RPMI8226 (cell line): ENCODE measurements around the gene MAP3K5.
"Not testable (repeated sequence)": the region's sequence is repeated elsewhere in the genome, so short reads cannot be mapped to it uniquely, and the experiment has no call there.

Source experiments
- DNase-seq: peaks from one replicate; pipeline ENCODE4 v3.0.0-alpha.2; 2015

MAP3K5 gene

DNA sequence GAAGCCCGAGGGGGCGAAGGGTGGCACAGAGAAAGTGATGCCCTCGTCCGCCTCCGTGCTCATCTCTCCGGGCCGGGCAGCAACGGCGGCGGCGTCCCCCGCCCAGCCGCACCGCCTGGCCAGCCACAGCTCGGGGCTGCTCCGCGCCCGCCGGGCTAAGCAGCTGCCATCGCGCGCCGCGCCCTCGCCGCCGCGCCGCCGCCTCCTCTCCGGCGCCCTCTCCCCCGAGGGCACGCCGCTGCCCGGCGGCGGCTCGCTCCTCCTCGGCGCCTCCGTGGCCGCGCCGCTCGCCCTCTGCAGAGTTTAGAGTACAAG is 225 bp downstream of the MAP3K5 start:
- no peak for DNase-seq

GRCh38 chr6:136791296-136792094 is 782 bp downstream of the MAP3K5 start:
- DNase-seq = peak; percentile 79

DNA sequence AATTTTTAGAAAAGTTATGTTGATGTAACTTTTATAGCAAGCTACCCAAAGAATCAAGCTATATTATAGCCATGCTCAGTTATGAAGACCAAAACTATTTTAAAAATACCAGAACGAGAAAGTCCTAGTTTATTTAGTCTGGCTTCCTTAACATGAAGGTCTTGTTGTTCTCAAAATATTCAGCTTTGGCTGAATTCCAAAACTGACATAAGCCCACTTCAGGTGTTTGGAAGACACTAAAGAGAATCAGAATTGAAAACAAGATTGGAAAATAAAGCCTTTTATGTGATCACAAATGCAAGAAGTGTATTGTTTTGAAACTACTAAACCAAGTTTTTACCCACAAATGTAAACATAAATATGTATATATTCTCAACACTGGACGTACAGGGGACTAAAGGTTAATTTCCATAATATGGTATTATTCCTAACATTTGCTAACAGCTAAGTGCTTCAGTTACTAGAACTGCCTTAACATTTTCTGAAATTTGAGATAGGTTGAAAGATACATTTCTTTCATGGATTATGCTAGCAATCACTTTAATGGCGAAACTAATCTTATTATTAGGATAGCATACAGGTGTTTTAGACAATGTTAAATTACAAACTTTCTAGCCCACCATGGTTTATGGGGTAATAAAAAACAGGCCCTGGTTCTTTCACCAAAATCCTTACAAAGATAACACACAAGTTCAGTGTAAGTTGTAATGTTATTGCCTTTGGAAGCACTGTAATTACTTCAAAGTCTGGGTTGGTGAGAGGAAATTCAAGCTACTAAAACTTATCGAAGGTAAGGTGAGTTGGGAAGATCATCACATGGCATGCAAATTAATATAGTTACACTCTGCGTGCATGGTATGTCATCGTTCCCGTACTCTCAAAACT is 1.6 kb downstream of the MAP3K5 start:
- DNase-seq = peak; percentile 25

GRCh38 chr6:136789440-136789839 is 2.8 kb downstream of the MAP3K5 start:
- not testable (repeated sequence) for DNase-seq

GRCh38 chr6:136788069-136788902 is 4.0 kb downstream of the MAP3K5 start:
- no peak for DNase-seq

GRCh38 chr6:136787726-136788068 is 4.6 kb downstream of the MAP3K5 start:
- no peak for DNase-seq

DNA sequence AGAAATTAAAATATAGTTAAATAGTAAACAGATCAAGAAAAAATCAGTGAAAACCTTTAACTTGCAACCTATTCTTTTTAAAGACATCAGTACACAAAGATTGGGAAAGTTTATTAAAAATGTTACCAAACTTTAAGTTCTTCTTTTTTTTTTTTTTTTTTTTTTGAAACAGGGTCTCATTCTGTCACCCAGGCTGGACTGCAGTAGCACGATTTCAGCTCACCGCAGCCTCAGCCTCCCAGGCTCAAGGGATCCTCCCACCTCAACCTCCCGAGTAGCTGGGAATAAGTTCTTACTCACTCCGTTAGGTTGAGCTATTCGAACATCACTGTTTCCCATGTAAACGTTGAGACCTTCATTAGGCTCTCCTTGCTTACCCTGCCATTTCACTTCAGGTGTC is 5.6 kb downstream of the MAP3K5 start:
- no peak for DNase-seq

- peak; percentile 62 for DNase-seq
Measured at GRCh38 chr6:136784910-136785746, 7.1 kb downstream of the MAP3K5 start.

- no peak for DNase-seq
Measured at GRCh38 chr6:136784271-136784664, 8.0 kb downstream of the MAP3K5 start.

DNA sequence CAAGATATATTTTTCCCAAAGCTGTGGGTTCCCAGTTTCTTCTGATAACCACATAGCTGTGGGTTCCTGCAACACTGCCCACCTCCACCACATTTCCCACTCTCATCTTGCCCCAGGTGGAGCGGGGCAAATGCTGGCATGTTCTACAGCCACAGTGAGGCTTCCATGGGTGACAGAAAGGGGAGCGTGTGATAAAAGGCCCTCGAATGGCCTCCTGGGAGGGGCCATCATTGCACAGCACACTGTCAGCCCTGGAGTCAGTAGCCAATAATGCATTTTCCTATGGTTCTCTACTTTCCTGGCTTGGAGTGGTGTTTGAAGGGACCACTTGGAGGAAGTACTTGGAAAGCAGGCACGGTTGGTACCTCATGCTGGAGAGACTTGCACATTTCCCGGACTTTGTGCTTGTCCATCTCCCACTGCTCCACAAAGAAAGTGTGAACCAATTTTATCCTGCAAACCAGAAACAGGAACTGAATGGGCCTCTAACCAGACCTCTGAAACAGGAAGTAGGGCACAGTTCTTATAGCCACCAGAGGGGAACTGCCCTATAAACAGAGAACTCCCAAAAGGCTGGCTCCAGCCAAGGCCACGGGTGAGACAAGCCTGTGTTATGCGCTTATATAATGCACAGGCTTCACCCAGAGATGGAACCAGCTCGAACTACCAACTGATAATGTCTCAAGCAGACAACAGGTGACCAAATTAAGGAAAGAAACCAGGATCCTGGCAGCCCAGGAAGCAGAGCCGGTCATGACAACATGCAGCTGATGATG is 8.6 kb downstream of the MAP3K5 start:
- DNase-seq = peak; percentile 62

DNA sequence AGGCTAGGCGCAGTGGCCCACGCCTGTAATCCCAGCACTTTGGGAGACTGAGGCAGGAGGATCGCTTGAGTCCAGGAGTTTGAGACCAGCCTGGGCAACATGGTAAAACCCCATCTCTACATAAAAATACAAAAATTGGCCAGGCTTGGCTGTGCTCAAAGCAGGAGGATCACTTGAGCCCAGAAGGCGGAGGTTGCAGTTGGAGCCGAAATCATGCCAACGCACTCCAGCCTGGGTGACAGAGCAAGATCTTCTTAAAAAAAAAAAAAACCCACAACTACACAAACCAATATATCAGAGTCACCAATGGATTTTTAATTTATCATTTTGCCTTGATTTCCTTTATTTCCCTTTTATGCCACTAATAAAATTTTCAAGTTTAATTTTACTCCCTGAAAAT is 9.3 kb downstream of the MAP3K5 start:
- no peak for DNase-seq

GRCh38 chr6:136782021-136782770 is 10.1 kb downstream of the MAP3K5 start:
- no peak for DNase-seq

- DNase-seq = no peak
Measured at GRCh38 chr6:136780972-136781371, 11.3 kb downstream of the MAP3K5 start.

- DNase-seq = no peak
Measured at GRCh38 chr6:136779682-136780081, 12.6 kb downstream of the MAP3K5 start.

DNA sequence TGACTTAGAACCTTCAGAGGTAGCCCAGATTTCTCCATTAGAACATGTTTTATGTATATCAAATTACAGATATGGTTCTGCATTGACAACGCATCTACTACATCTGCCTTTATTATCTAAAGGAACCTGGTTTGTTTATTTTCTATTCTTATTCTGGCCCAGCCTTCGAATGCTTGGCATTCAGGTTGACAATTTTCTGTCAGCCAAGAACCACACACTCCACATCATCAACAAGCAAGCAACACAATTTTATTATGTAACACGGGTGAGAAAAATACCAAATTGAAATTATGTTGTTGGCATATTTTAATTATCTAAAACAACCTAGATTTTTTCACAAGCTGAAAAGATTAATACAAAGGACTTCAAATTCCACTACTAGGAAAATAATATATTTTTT is 14.6 kb downstream of the MAP3K5 start:
- DNase-seq = no peak

DNA sequence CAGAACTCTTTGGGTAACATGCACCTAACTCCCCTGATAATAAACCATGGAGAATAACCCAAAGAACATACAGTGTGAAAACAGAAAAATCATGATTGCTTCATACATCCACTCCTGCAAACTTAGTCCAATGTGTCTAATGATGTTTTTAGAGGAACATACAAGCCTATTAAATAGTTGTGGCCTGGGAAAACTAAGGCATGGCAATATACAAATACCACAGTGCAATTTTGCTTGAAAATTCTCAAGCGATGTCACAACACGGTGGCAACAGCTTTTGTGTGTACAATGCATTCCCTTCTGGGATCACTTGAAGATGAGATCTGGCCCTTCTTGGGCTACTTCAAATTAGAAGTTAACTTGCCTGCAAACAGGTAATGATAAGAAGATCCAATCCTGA is 16.7 kb downstream of the MAP3K5 start:
- no peak for DNase-seq

GRCh38 chr6:136775081-136775480 is 17.2 kb downstream of the MAP3K5 start:
- no peak for DNase-seq

- DNase-seq = no peak
Measured at GRCh38 chr6:136774228-136775041, 17.8 kb downstream of the MAP3K5 start.

- DNase-seq = no peak
Measured at GRCh38 chr6:136773473-136773796, 18.8 kb downstream of the MAP3K5 start.
